ENCODE measurements around the gene INSIG1. TPM values are rescaled to one million over a fixed set of nuclear protein-coding genes. Genes with fewer than 3 reads are reported as not detected.
A peak's percentile ranks its signal among the peaks of the same experiment; 100 is the strongest.

Gene INSIG1
- total RNA-seq, 1 experiment from 2014 or later, result 53.4 TPM

DNA sequence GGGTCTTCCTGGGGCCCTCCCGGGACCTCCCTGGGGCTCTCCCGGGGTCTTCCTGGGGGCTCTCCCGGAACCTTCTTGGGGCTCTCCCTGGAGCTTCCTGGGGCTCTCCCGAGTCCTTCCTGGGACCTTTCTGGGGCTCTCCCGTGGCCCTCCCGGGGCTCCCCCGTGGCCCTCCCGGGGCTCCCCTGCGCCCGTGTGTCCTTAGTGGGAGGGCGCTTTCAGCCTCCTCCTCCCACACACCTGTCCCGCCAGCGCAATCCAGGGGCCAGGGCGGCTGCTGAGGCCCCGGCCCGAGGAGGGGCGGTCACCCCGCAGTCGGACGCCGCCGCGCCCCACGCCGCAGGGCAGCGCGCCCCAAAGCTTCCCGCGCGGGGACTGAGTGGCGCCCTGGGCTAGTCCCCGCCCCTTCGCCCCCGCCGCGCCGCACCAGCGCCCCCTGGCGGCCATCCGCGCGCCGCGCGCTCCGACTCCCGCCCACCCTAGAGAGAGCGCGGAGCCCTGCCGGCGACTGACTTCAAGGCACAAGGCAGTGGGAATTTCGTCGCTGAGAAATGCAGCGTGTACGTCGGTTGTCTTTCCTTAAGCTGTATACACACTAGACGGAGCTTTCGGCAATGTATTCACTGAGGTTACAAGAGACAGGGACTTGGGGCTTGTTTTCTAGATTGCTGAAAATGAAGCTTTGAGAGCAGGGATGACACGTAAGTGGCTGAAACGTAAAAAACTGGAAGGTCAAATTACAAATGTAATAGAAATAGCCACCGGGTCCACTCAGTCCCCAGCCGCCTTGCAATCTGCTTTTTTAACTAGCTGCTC is 47.1 kb downstream of the INSIG1 start:
- DNase-seq (ENCODE audit: low spot score), result peak; percentile 84
- H3K36me3 ChIP-seq (ENCODE audit: insufficient read depth, low read length, poor library complexity, severe bottlenecking), result no peaks in the 10 kb centered on the region
- intact Hi-C loops (cut with micrococcal nuclease; ENCODE audit: unreplicated experiment), result loop anchor here (1.0 to 10.0 kb wide), 3 partner anchors 155 to 418 kb away; partner anchors contain the start of gene PAXIP1
- no TSS peak for BruUV-seq (replicated peaks)
- H3K4me3 ChIP-seq (ENCODE audit: low read depth, low read length, poor library complexity, severe bottlenecking), result peak overlapping the region; percentile 45
- peak overlapping the region; percentile 44 for H3K27ac ChIP-seq (ENCODE audit: low read depth, low read length, poor library complexity, severe bottlenecking)
- H3K9me3 ChIP-seq (ENCODE audit: low read depth, low read length, poor library complexity, severe bottlenecking), result no peaks in the 10 kb centered on the region
- H3K4me1 ChIP-seq (ENCODE audit: insufficient read depth, low read length, poor library complexity, severe bottlenecking), result peaks cover 5% of the 10 kb centered on the region
- ChIA-PET POLR2A (ENCODE audit: low non-redundant PET) (no interaction called here), CTCF (interaction anchor here (0.6 to 1.2 kb wide), 6 partner anchors 12 to 643 kb away, joined by 3 to 9 read pairs (median 4); no protein-coding TSS in a partner anchor)
- no peak for TF ChIP-seq EZH2 (IDR thresholded peaks at IDR 0.05; ENCODE audit: borderline replicate concordance, low read depth, low read length, poor library complexity, severe bottlenecking)
- TF ChIP-seq, protein P1, sequence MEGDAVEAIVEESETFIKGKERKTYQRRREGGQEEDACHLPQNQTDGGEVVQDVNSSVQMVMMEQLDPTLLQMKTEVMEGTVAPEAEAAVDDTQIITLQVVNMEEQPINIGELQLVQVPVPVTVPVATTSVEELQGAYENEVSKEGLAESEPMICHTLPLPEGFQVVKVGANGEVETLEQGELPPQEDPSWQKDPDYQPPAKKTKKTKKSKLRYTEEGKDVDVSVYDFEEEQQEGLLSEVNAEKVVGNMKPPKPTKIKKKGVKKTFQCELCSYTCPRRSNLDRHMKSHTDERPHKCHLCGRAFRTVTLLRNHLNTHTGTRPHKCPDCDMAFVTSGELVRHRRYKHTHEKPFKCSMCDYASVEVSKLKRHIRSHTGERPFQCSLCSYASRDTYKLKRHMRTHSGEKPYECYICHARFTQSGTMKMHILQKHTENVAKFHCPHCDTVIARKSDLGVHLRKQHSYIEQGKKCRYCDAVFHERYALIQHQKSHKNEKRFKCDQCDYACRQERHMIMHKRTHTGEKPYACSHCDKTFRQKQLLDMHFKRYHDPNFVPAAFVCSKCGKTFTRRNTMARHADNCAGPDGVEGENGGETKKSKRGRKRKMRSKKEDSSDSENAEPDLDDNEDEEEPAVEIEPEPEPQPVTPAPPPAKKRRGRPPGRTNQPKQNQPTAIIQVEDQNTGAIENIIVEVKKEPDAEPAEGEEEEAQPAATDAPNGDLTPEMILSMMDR (conservative IDR thresholded peaks at IDR 0.05; ENCODE audit: low read depth, low read length), result peak; percentile 73
- no peaks in the 10 kb centered on the region for H3K27me3 ChIP-seq (replicated peaks; ENCODE audit: insufficient read depth, low read depth, low read length, poor library complexity)

DNA sequence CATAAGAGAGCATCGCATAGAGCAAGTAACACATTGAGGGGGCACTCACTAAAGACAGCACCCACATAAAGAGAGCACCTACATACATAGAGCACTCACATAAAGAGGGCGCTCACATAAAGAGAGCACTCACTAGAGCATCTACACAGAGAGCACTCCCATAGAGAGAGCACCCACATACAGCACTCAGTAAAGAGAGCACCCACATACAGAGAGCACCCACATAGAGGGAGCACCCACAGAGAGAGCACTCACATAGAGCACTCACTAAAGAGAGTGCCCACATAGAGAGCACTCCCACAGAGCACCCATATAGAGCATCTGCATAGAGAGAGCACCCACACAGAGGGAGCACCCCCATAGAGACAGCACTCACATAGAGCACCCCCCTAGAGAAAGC is 47.8 kb downstream of the INSIG1 start:
- intact Hi-C loops (cut with micrococcal nuclease; ENCODE audit: unreplicated experiment), result loop anchor here (1.0 to 10.0 kb wide), 3 partner anchors 155 to 418 kb away; partner anchors contain the start of gene PAXIP1
- peaks cover 5% of the 10 kb centered on the region for H3K4me1 ChIP-seq (ENCODE audit: insufficient read depth, low read length, poor library complexity, severe bottlenecking)
- DNase-seq (ENCODE audit: low spot score), result no peak
- H3K36me3 ChIP-seq (ENCODE audit: insufficient read depth, low read length, poor library complexity, severe bottlenecking), result no peaks in the 10 kb centered on the region
- H3K27me3 ChIP-seq (replicated peaks; ENCODE audit: insufficient read depth, low read depth, low read length, poor library complexity), result no peaks in the 10 kb centered on the region
- no peaks in the 10 kb centered on the region for H3K9me3 ChIP-seq (ENCODE audit: low read depth, low read length, poor library complexity, severe bottlenecking)
- peak overlapping the region; percentile 45 for H3K4me3 ChIP-seq (ENCODE audit: low read depth, low read length, poor library complexity, severe bottlenecking)
- ChIA-PET POLR2A (ENCODE audit: low non-redundant PET) (no interaction called here), CTCF (interaction anchor here (0.6 to 1.2 kb wide), 6 partner anchors 12 to 642 kb away, joined by 3 to 9 read pairs (median 4); no protein-coding TSS in a partner anchor)
- H3K27ac ChIP-seq (ENCODE audit: low read depth, low read length, poor library complexity, severe bottlenecking), result no peak overlapping the region
- TF ChIP-seq, protein P1 (conservative IDR thresholded peaks at IDR 0.05; ENCODE audit: low read depth, low read length), result no peak
- no peak for TF ChIP-seq EZH2 (IDR thresholded peaks at IDR 0.05; ENCODE audit: borderline replicate concordance, low read depth, low read length, poor library complexity, severe bottlenecking)
- BruUV-seq (replicated peaks), result no TSS peak

DNA sequence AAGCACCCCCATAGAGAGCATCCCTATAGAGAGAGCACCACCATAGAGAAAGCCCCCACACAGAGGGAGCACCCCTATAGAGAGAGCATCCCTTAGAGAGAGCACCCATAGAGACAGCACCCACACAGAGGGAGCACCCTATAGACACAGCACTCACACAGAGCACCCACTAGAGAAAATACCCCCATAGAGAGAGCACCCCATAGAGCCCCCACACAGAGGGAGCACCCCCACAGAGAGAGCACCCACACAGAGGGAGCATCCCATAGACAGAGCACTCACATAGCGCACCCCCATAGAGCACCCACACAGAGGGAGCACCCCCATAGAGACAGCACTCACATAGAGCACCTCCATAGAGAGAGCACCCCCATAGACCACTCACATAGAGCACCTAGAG is 48.6 kb downstream of the INSIG1 start:
- Histone ChIP-seq H3K27me3 (replicated peaks; ENCODE audit: insufficient read depth, low read depth, low read length, poor library complexity) (no peaks in the 10 kb centered on the region), H3K4me3 (ENCODE audit: low read depth, low read length, poor library complexity, severe bottlenecking) (no peak overlapping the region), H3K36me3 (ENCODE audit: insufficient read depth, low read length, poor library complexity, severe bottlenecking) (no peaks in the 10 kb centered on the region), H3K4me1 (ENCODE audit: insufficient read depth, low read length, poor library complexity, severe bottlenecking) (peaks cover 5% of the 10 kb centered on the region), H3K27ac (ENCODE audit: low read depth, low read length, poor library complexity, severe bottlenecking) (no peak overlapping the region), H3K9me3 (ENCODE audit: low read depth, low read length, poor library complexity, severe bottlenecking) (no peaks in the 10 kb centered on the region)
- no TSS peak for BruUV-seq (replicated peaks)
- no peak for DNase-seq (ENCODE audit: low spot score)
- intact Hi-C loops (cut with micrococcal nuclease; ENCODE audit: unreplicated experiment), result loop anchor here (10.0 kb wide), 1 partner anchor 341 kb away; the partner anchor contains the start of gene PAXIP1
- CTCF ChIA-PET, result no interaction called here
- no peak for TF ChIP-seq EZH2 (IDR thresholded peaks at IDR 0.05; ENCODE audit: borderline replicate concordance, low read depth, low read length, poor library complexity, severe bottlenecking)
- TF ChIP-seq, protein P1 (conservative IDR thresholded peaks at IDR 0.05; ENCODE audit: low read depth, low read length), result no peak
- POLR2A ChIA-PET (ENCODE audit: low non-redundant PET), result no interaction called here
